ENCODE data around the gene PLA2G15.

The PLA2G15 gene

DNA sequence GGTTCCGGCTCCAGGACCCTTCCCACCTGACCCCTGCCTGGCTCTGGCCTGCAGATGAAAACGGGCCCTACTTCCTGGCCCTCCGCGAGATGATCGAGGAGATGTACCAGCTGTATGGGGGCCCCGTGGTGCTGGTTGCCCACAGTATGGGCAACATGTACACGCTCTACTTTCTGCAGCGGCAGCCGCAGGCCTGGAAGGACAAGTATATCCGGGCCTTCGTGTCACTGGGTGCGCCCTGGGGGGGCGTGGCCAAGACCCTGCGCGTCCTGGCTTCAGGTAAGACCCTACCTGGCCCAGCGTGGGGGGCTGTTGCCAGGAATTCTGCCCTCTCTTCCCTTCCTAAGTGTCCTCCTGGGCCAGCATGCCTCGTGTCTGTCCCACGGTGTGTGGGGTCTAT, 10.5 kb downstream of the PLA2G15 start:
- no peak for DNase-seq

- DNase-seq, result no peak
Observed at GRCh38 chr16:68257251-68257905, 12.2 kb downstream of the PLA2G15 start.

- DNase-seq, result no peak
Observed at GRCh38 chr16:68257906-68258800, 13.0 kb downstream of the PLA2G15 start.

DNA sequence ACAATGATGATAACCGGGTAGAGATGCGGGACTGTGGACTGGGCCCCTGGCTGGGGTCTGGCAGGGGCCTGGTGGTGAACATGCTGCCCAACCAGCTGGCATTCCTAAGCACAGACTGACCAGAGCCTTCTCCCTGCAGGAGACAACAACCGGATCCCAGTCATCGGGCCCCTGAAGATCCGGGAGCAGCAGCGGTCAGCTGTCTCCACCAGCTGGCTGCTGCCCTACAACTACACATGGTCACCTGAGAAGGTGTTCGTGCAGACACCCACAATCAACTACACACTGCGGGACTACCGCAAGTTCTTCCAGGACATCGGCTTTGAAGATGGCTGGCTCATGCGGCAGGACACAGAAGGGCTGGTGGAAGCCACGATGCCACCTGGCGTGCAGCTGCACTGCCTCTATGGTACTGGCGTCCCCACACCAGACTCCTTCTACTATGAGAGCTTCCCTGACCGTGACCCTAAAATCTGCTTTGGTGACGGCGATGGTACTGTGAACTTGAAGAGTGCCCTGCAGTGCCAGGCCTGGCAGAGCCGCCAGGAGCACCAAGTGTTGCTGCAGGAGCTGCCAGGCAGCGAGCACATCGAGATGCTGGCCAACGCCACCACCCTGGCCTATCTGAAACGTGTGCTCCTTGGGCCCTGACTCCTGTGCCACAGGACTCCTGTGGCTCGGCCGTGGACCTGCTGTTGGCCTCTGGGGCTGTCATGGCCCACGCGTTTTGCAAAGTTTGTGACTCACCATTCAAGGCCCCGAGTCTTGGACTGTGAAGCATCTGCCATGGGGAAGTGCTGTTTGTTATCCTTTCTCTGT, 14.0 kb downstream of the PLA2G15 start:
- DNase-seq, result no peak

DNA sequence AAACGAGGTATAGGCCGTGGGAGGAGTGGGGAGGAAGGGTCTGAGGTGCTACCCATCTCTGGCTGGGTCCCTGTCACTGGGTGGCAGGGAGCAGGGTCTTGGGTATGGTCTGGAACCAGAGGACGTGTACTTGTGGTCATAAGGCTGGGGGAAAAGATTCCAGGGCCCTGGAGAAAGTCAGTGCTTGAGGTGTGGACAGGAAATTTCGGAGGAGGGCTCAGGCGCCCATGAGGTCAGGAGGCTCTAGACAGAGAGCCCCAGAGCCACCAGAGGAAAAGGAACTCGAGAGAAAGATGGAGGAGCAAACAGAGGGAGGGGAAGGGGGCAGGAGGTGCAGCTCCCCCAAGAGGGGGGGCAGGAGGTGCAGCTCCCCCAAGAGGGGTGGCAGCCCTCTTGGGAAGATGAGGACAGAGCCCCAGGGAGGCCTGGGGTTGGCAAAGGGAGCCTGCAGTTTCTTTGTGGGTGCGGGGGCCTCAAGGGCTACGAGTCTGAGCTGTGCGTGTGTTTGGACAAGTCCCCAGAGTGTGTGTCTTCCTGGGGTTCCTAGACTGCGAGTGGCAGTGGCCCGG, 18.5 kb downstream of the PLA2G15 start:
- no peak for DNase-seq

DNA sequence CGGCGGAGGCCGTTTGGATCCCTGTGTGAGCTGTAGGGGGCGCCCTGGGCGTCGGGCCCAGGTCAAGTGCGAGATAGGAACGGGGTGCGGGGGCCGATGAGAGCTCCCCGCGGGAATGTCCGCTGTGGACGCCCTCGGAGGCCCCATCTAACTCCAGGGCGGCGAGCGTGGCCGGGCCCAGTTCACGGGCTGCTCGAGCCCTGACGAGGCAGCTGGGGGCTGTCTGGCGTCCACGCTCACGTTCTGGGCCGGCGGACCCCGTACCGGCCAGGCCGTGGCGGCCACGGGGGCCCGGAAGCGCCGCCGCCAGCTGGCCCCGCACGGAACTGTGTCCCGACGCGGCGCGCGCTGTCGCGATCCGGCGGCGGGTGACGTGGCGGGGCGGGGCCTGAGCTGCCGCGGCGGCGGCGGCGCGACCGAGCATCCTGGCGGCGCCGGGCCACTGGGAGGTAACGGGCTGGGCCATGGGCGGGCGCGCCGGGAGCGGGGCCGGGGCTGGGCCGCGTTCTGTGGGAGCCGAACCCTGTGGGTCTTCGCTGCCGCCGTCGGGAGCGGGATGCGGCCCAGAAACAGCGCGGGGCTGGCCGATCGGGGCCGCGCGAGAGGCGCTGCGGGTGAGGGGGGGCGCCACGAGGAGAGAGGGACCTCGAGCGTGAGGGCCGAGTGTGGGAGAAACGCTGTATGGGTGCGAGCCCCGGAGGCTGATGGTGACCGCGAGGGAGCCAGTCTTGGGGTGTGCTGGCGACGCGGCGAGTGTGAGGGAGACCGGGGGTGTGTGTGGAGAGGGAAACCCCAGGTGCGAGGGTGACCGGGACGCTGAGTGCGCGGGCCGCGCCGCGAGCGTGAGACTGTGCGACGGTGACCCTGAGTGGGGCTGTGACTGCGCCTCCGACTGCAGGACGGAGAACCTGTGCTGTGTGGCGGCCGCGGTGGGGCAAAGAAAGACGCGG, 19.2 kb downstream of the PLA2G15 start, which contains the start of gene SLC7A6:
Gene SLC7A6 (plus strand): TSS at position 399 of the 950 bp plus-strand sequence. CDS start 10,201 bp downstream, outside the sequence.
- DNase-seq, result peak; percentile 85

DNA sequence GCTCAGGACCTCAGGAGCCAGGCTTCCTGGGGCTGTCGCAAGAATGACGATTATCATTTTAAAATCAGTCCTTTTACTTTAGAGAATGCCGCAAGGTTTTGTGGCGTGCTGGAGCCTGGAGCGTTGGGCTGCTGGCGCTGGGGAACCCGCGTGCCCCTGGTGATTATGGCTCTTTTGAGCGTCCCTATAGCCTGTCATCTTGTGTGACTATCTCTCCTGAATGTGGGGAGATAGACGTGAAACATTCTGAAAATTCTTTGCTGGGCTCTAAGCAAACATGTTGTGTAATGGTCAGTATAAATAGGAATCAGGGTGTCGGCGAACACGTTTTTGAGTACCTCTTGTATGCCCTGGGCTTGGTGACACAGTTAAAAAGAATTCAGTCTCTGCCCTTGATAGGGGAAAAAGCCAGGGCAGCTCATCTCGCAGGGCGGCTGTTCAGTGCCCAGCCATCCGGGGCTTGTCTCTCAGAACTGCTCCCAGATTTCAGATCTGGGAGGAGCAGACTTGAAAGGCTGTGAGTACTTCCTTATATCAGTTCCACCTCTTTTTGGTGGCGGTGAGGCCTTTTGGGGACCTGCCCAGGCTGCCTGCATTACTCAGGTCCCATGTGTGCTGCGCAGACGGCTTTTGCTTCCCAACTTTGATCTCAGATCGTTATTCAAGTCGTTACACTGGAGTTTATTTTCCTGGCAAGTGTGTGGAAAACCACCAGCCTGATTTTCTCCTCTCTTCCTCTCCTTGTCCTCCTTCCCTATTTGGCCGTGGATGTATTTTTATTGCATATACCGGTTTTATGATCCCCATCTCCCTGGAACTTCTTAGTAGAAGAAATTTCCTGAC, 20.1 kb downstream of the PLA2G15 start:
- DNase-seq, result peak; percentile 51

- DNase-seq, result no peak
Observed at GRCh38 chr16:68267612-68268405, 22.6 kb downstream of the PLA2G15 start.

DNA sequence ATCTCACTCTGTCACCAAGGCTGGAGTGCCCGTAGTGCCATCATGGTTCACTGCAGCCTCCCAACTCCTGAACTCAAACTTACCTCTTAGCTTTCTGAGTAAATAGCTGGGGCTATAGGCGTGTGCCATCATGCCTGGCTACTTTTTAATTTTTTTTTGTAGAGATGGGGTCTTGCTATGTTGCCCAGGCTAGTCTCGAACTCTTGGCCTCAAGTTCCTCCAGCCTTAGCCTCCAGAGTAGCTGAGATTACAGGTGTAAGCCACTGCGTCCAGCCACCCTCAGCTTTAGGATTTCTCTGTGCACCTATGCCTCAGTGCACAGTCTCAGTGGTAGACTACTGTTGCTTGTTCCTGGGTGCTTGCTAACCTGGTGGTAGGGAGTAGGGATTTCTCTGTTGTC, 24.6 kb downstream of the PLA2G15 start:
- DNase-seq, result no peak

DNA sequence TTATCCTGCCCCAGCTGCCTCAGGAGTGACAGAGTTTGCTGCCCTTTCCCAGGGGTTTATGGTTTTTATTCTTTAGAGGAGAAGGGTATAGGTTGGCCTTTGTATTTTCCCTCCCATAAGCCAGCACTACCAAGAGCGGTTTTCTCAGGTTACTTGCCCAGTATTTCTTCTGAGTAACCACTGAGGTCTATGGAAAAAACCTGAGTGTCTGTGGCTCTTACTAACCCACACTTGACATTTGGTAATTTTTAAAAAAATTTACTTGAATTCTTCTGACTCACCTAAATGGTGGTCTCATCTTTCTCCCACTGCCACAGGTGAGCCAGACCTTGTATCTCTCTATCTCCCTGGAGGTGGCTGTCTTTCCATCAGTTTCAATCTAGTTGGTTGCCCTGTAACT, 25.2 kb downstream of the PLA2G15 start:
- DNase-seq, result peak; percentile 30

DNA sequence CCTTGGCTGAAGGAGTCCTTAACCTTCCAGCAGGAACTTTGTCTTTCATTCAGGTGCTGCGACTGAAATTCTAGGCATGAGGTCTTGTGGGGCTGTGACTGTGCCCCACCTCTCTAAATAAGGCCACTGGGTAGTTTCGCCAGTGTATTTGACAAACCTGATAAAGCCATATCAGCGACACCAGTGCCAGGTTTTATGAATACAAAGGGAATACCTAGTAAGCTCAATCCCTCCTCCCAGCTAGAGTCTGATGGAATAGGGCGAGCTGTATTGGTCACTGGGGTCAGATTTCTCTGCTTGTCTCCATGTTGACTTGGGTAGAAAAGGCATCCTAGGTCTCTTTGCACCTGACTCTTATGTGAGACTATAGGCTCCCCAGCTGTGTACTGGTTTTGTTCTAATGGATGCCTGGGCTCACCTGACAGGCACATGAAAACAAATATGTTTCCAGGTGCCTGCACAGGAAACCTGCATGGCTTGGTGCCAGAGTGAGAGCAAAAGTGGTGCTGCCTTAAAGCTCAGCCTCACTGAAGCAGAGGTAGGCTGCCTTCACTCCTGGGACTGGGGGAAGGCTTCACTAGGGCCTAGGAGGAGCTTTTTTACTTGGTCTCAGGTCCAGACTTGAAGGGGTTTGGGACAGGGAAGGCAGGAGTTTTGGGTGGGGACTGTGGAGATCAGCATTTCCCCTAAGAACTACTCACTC, 27.5 kb downstream of the PLA2G15 start:
- DNase-seq, result peak; percentile 65

GRCh38 chr16:68273459-68273858, 28.3 kb downstream of the PLA2G15 start:
- DNase-seq, result no peak

- no peak for DNase-seq
Observed at GRCh38 chr16:68273896-68274295, 28.7 kb downstream of the PLA2G15 start.

DNA sequence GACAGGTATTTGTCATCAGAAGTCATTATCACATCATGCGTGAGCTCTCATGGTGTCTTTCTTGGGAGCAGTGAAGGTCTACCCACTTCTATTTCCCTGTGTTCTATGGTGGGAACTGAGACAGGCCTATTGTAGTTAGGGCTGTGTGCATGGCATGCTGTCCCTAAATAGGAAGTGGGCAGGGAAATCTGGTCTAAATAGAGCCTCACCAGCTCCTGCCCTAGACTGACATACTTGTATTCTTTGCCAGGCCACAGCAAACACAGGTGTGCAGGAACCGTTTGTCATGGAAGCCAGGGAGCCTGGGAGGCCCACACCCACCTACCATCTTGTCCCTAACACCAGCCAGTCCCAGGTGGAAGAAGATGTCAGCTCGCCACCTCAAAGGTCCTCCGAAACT, 29.3 kb downstream of the PLA2G15 start:
- no peak for DNase-seq

DNA sequence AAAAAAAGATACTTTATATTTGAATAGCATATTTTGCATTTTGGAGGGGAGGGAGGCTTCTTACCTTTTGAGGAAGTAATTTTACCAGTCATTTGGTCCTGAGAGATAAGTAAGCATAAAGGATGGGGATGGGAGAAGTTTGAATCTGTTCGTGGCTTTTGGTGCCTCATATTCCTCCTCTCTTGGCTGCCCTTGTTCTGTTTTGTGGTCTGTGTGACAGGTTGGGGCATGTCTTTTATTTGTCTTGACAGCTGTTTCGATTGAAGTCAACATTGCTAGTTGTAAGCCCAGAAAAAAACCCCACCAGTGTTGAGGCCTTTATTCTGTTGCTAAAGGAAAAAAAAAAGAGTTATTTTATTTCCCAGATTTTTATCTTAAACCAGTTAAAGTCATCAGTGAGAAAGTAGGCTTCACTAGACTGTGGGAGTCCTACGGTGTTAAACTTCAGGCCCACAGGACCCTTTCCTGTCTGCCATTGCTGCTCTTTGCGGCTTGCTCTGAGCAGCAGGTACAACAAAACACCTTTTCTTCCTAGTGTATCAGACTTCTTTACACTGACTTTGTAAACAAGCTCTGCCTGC, 30.5 kb downstream of the PLA2G15 start:
- peak; percentile 70 for DNase-seq

DNA sequence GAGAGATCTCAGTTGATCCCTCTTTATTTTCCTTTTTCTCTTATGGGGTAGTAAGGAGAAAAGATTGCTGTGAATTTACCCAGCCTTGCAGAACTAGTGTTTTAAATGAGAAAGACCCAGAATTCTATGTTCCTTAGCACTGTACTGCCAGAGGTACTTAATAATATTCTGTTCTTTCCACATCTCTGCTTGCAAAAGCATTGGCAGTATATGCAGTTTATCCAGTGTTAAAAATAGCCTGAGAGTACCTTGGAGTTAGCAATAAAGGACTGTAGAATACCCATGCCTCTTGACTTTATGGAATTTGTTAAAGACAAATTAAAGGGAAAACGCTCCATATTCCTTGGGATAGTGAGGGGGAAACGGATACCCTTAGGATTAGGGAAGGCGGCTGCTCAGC, 31.1 kb downstream of the PLA2G15 start:
- no peak for DNase-seq

GRCh38 chr16:68279726-68280558, 34.8 kb downstream of the PLA2G15 start:
- DNase-seq, result no peak
